Activated T-cell treated with anti-CD3 and anti-CD28 coated beads, Interleukin-2, amount 50 U/mL, for 72 hours (primary cell): Measurements from ENCODE around the gene CHST5. TPM values are rescaled to one million over a fixed set of nuclear protein-coding genes. Genes with fewer than 3 reads are reported as not detected.
"Not testable (repeated sequence)": the region's sequence is repeated elsewhere in the genome, so short reads cannot be mapped to it uniquely, and the experiment has no call there.

Experiments
- ATAC-seq, 2 donors: fragments of 150-1000 bp; cut with Tn5 transposase; replicated peaks in 1 of 2; 2 replicates each; pipeline ENCODE4 v1.10.0; 2021; ENCODE audit warnings: moderate library complexity in 2 of 2, mild to moderate bottlenecking in 1 of 2
- DNase-seq, 2 donors: peaks; one replicate each; pipeline ENCODE4 v3.0.0; 2021 to 2022; ENCODE audit warnings: mixed read lengths in 1 of 2
- H3K27ac Mint-ChIP-seq: one replicate; pipeline ENCODE4 v1.8.0; 2022; ENCODE audit warnings: mild to moderate bottlenecking, moderate library complexity, mixed read lengths
- H3K27me3 Mint-ChIP-seq: one replicate; pipeline ENCODE4 v1.8.0; 2022; ENCODE audit warnings: low read depth, mixed read lengths
- H3K36me3 Mint-ChIP-seq, 2 donors: one replicate each; pipeline ENCODE4 v1.8.0; 2022; ENCODE audit warnings: mixed read lengths in 2 of 2, mild to moderate bottlenecking in 1 of 2; ENCODE audit not compliant: insufficient read depth in 2 of 2
- H3K4me1 Mint-ChIP-seq: one replicate; pipeline ENCODE4 v1.8.0; 2022; ENCODE audit warnings: low read depth, mixed read lengths
- H3K4me3 Mint-ChIP-seq, 2 donors: one replicate each; pipeline ENCODE4 v1.8.0; 2022; ENCODE audit warnings: mild to moderate bottlenecking in 2 of 2, mixed read lengths in 2 of 2, moderate library complexity in 2 of 2
- H3K9me3 Mint-ChIP-seq, 2 donors: one replicate each; pipeline ENCODE4 v1.8.0; 2022; ENCODE audit warnings: mixed read lengths in 2 of 2
- total RNA-seq, 2 donors: library from RNA; stranded (reverse); gene quantifications; one replicate each; pipeline ENCODE4 v1.2.3, GENCODE V29; 2022

The CHST5 gene
- total RNA-seq, 2 donors from 2014 or later: 0.82 TPM; not detected in 1

- not testable (repeated sequence) for H3K9me3 Mint-ChIP-seq, H3K27me3 Mint-ChIP-seq, ATAC-seq, DNase-seq, H3K4me3 Mint-ChIP-seq, H3K4me1 Mint-ChIP-seq, H3K27ac Mint-ChIP-seq, H3K36me3 Mint-ChIP-seq
These were observed 3.1 kb upstream of the CHST5 start for GRCh38 chr16:75538882-75539565.

- Mint-ChIP-seq H3K9me3 (no peaks in the 10 kb centered on the region), H3K27ac (no peak overlapping the region), H3K4me1 (no peaks in the 10 kb centered on the region), H3K36me3 (no peaks in the 10 kb centered on the region), H3K4me3 (no peak overlapping the region), H3K27me3 (no peaks in the 10 kb centered on the region)
- no peak for DNase-seq
- ATAC-seq: no peak
These were observed 1.9 kb upstream of the CHST5 start for GRCh38 chr16:75537776-75538175.

GRCh38 chr16:75535211-75535843 is 581 bp downstream of the CHST5 start:
- no peak for ATAC-seq

GRCh38 chr16:75534560-75535205 is 1.2 kb downstream of the CHST5 start:
- no peak overlapping the region for H3K4me3 Mint-ChIP-seq
- no peaks in the 10 kb centered on the region for H3K36me3 Mint-ChIP-seq
- ATAC-seq (no peak), DNase-seq (no peak)
- H3K27ac Mint-ChIP-seq: no peak overlapping the region
- H3K4me1 Mint-ChIP-seq: no peaks in the 10 kb centered on the region
- no peaks in the 10 kb centered on the region for H3K9me3 Mint-ChIP-seq
- H3K27me3 Mint-ChIP-seq: no peaks in the 10 kb centered on the region

More at GRCh38 chr16:75535211-75535843, 581 bp downstream of the CHST5 start:
- no peaks in the 10 kb centered on the region for H3K27me3 Mint-ChIP-seq
- H3K27ac Mint-ChIP-seq: no peak overlapping the region
- DNase-seq: no peak
- no peaks in the 10 kb centered on the region for H3K4me1 Mint-ChIP-seq
- H3K36me3 Mint-ChIP-seq: no peaks in the 10 kb centered on the region
- H3K4me3 Mint-ChIP-seq: no peak overlapping the region
- H3K9me3 Mint-ChIP-seq: no peaks in the 10 kb centered on the region

- no peaks in the 10 kb centered on the region for H3K36me3 Mint-ChIP-seq
- DNase-seq (no peak), ATAC-seq (no peak)
- H3K9me3 Mint-ChIP-seq: no peaks in the 10 kb centered on the region
- H3K27ac Mint-ChIP-seq: no peak overlapping the region
- no peaks in the 10 kb centered on the region for H3K4me1 Mint-ChIP-seq
- H3K27me3 Mint-ChIP-seq: no peaks in the 10 kb centered on the region
- H3K4me3 Mint-ChIP-seq: no peak overlapping the region
These were observed 3.1 kb downstream of the CHST5 start for GRCh38 chr16:75532791-75533190.

GRCh38 chr16:75532142-75532765 is 3.7 kb downstream of the CHST5 start:
- DNase-seq (no peak), ATAC-seq (no peak)
- Mint-ChIP-seq H3K9me3 (no peaks in the 10 kb centered on the region), H3K27me3 (no peaks in the 10 kb centered on the region), H3K27ac (no peak overlapping the region), H3K4me3 (no peak overlapping the region), H3K36me3 (no peaks in the 10 kb centered on the region), H3K4me1 (no peaks in the 10 kb centered on the region)

DNA sequence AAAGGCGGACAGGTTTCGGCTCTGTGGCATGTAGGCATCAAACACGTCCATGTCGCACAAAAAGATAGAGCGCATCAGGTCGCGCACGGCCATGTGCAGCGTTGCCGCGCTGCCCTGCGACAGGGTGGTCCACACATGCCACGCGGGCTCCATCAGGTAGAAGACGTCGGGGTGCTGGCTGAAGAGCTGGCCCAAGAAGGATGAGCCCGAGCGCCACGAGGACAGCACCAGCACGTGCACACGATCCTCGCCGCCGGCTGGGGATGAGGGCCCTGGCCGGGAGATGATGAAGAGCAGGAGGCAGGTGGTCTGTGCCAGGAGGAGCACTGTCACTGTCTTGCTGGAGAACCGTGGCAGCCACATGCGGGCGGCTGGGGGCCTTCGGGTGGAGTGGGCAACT is 5.9 kb downstream of the CHST5 start:
- H3K27me3 Mint-ChIP-seq: no peaks in the 10 kb centered on the region
- no peak for ATAC-seq

GRCh38 chr16:75529056-75529905 is 6.6 kb downstream of the CHST5 start:
- Mint-ChIP-seq H3K9me3 (no peaks in the 10 kb centered on the region), H3K4me3 (no peak overlapping the region), H3K4me1 (no peaks in the 10 kb centered on the region), H3K27me3 (no peaks in the 10 kb centered on the region), H3K27ac (no peak overlapping the region), H3K36me3 (no peaks in the 10 kb centered on the region)
- DNase-seq: no peak
- no peak for ATAC-seq

More for the DNA sequence above, 5.9 kb downstream of the CHST5 start:
- DNase-seq: no peak
- no peak overlapping the region for H3K27ac Mint-ChIP-seq
- H3K4me3 Mint-ChIP-seq: no peak overlapping the region
- H3K4me1 Mint-ChIP-seq: no peaks in the 10 kb centered on the region
- no peaks in the 10 kb centered on the region for H3K9me3 Mint-ChIP-seq
- no peaks in the 10 kb centered on the region for H3K36me3 Mint-ChIP-seq

DNA sequence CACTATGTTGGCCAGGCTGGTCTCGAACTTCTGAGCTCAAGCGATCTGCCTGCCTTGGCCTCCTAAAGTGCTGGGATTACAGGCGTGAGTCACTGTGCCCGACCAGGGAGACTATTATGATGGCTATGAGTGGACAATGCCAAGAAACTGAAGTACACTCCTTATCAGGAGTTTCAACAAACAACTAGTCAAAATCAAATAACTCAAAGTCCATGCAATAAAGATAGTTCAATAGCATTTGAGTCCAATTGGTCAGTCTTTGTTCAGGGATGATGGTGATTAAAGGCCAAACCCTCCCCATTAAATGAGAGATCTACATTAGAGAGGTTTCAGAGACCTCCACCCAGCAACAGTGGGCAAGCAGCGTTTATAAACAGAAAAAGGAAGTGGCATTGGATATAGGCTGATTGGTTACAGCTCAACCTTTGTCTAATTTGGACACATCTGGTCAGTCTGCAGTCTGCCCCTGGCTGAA is 8.0 kb downstream of the CHST5 start:
- no peak overlapping the region for H3K4me3 Mint-ChIP-seq
- no peaks in the 10 kb centered on the region for H3K4me1 Mint-ChIP-seq
- DNase-seq (no peak), ATAC-seq (no peak)
- H3K27me3 Mint-ChIP-seq: no peaks in the 10 kb centered on the region
- no peaks in the 10 kb centered on the region for H3K36me3 Mint-ChIP-seq
- H3K27ac Mint-ChIP-seq: no peak overlapping the region
- no peaks in the 10 kb centered on the region for H3K9me3 Mint-ChIP-seq

DNA sequence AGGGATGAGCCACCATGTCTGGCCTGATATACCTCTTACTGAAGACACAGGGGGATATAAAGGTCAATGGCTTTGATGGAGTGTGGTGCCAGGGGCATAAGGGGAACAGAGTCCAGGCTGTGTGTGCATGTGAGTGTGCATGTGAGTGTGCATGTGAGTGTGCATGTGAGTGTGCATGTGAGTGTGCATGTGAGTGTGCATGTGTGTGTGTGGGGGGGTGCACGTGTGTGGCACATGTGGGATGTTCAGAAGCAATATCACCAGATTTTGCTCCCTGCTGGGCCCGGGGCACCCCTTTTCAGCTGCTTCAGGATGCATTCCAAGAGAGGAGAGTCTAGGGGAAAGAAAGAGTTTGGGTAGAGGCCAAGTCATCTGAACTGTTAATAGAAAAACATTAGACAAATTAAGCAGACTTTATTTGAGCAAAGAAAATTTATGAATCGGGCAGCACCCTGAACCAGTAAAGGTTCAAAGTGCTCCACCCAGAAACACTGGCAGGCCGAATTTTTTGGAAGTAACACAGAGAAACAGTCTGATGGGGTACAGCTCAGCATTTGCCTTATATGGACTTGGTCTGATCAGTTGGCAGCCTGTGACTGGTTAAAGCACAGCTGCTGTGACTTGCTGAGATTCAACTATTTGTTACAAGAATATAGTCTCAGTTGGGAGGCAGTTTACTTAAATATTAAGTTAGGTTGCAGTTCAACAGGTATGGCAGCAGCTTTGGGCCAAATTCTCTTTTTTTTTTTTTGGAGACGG is 9.7 kb downstream of the CHST5 start:
- Mint-ChIP-seq H3K4me1 (no peaks in the 10 kb centered on the region), H3K36me3 (no peaks in the 10 kb centered on the region), H3K27ac (no peak overlapping the region), H3K27me3 (no peaks in the 10 kb centered on the region), H3K4me3 (no peak overlapping the region), H3K9me3 (no peaks in the 10 kb centered on the region)
- ATAC-seq: no peak
- DNase-seq: no peak

DNA sequence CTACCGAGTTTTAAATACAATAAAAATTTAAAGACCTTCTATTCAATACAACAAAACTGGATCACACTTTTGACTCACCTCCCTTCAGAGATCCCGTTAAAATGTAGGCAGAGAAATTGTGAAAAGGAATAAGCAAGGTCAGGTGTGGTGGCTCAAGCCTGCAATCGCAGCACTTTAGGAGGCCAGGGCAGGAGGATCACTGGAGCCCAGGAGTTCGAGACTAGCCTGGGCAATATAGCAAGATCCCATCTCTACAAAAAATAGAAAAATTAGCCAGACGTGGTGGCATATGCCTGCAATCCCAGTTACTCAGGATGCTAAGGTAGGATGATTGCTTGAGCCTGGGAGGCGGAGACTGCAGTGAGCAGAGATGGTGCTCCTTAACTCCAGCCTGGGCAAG is 16.7 kb downstream of the CHST5 start:
- ATAC-seq (no peak), DNase-seq (no peak)
- Mint-ChIP-seq H3K27me3 (no peaks in the 10 kb centered on the region), H3K27ac (no peak overlapping the region), H3K9me3 (no peaks in the 10 kb centered on the region), H3K4me3 (no peak overlapping the region), H3K36me3 (no peaks in the 10 kb centered on the region), H3K4me1 (peaks cover 11% of the 10 kb centered on the region)
